DOHH2 (cell line): ENCODE data around the gene TCOF1.

ENCODE experiments used
- CTCF ChIP-seq: fragments of 200-600 bp; sonication (generic); IDR thresholded peaks from one replicate; pipeline ENCODE4 v1.5.1; 2014; ENCODE audit warnings: antibody characterized with exemption, mild to moderate bottlenecking, low read depth, low read length; ENCODE audit not compliant: poor library complexity, severe bottlenecking
- EZH2phosphoT487 ChIP-seq: fragments of 200-600 bp; sonication (generic); IDR thresholded peaks from 2 replicates; pipeline ENCODE4 v1.6.1; 2017; ENCODE audit warnings: borderline replicate concordance, mild to moderate bottlenecking, antibody characterized with exemption, low read length, moderate library complexity, mixed read lengths

GRCh38 chr5:150411245-150411979 lies 53.9 kb downstream of the TCOF1 start:
- no peak for TF ChIP-seq CTCF
- TF ChIP-seq EZH2phosphoT487 = no peak
